ENCODE data around the gene RPAP2. TPM values are rescaled to one million over a fixed set of nuclear protein-coding genes. Genes with fewer than 3 reads are reported as not detected.
"Not testable (repeated sequence)": the region's sequence is repeated elsewhere in the genome, so short reads cannot be mapped to it uniquely, and the experiment has no call there.

RPAP2 gene
- total RNA-seq, 8 experiments from 2014 or later: 14.5 to 32.4 (median 21.3) TPM

GRCh38 chr1:92329347-92330129, 30.7 kb downstream of the RPAP2 start:
- peak in 3 of 8 experiments; percentile 65 to 96 (median 91) for ATAC-seq (replicated peaks in 6 of 8)
- WGBS, 10 experiments: 85 to 100% (median 94%) methylated on average over 1 to 6 of the region's 6 CpGs
- in situ Hi-C loops (cut with MboI; ENCODE audit: low pct_unique_long_range_greater_than_20kb in 2 of 9, low sequenced_read_pairs in 9 of 9, unreplicated experiment in 9 of 9): no loop called here
- Histone ChIP-seq H3K4me1 (replicated peaks in 1 of 2) (no peaks in the 10 kb centered on the region), H3K4me3 (no peak overlapping the region), H3K27ac (no peak overlapping the region)

GRCh38 chr1:92333668-92334067, 34.8 kb downstream of the RPAP2 start:
- in situ Hi-C loops (cut with MboI; ENCODE audit: low pct_unique_long_range_greater_than_20kb in 2 of 9, low sequenced_read_pairs in 9 of 9, unreplicated experiment in 9 of 9): no loop called here
- WGBS, 10 experiments: 43 to 100% (median 73%) methylated on average over 2 to 3 of the region's 3 CpGs
- Histone ChIP-seq H3K4me1 (replicated peaks in 1 of 2) (no peaks in the 10 kb centered on the region), H3K27ac (no peak overlapping the region), H3K4me3 (no peak overlapping the region)
- ATAC-seq (replicated peaks in 6 of 8): no peak

GRCh38 chr1:92340154-92340553, 41.3 kb downstream of the RPAP2 start:
- no peak overlapping the region for H3K4me3 ChIP-seq
- no peak overlapping the region for H3K27ac ChIP-seq
- in situ Hi-C loops (cut with MboI; ENCODE audit: low pct_unique_long_range_greater_than_20kb in 2 of 9, low sequenced_read_pairs in 9 of 9, unreplicated experiment in 9 of 9): no loop called here
- ATAC-seq (replicated peaks in 6 of 8): no peak
- 33 to 100% (median 94%) methylated on average over 1 of the region's 1 CpG; no CpG with 5 or more reads in 2 of the 10 experiments for WGBS, 10 experiments
- no peaks in the 10 kb centered on the region for H3K4me1 ChIP-seq (replicated peaks in 1 of 2)

- no peak for ATAC-seq (replicated peaks in 6 of 8)
- in situ Hi-C loops (cut with MboI; ENCODE audit: low pct_unique_long_range_greater_than_20kb in 2 of 9, low sequenced_read_pairs in 9 of 9, unreplicated experiment in 9 of 9): no loop called here
- no peaks in the 10 kb centered on the region for H3K4me1 ChIP-seq (replicated peaks in 1 of 2)
- no peak overlapping the region for H3K27ac ChIP-seq
- no peak overlapping the region for H3K4me3 ChIP-seq
- whole genome bisulfite sequencing, 10 experiments: 100% methylated on average over 1 of the region's 1 CpG; no CpG with 5 or more reads in 3 of the 10 experiments
Observed at GRCh38 chr1:92342401-92342800, 43.5 kb downstream of the RPAP2 start.

- Histone ChIP-seq H3K4me1 (replicated peaks in 1 of 2) (no peaks in the 10 kb centered on the region), H3K4me3 (no peak overlapping the region), H3K27ac (no peak overlapping the region)
- ATAC-seq (replicated peaks in 6 of 8): no peak
- WGBS, 10 experiments: 86 to 100% (median 96%) methylated on average over 2 to 3 of the region's 3 CpGs; no CpG with 5 or more reads in 2 of the 10 experiments
- in situ Hi-C loops (cut with MboI; ENCODE audit: low pct_unique_long_range_greater_than_20kb in 2 of 9, low sequenced_read_pairs in 9 of 9, unreplicated experiment in 9 of 9): no loop called here
Observed at GRCh38 chr1:92343061-92343460, 44.2 kb downstream of the RPAP2 start.

GRCh38 chr1:92346866-92347640, 48.2 kb downstream of the RPAP2 start:
- in situ Hi-C loops (cut with MboI; ENCODE audit: low pct_unique_long_range_greater_than_20kb in 2 of 9, low sequenced_read_pairs in 9 of 9, unreplicated experiment in 9 of 9): no loop called here
- WGBS, 10 experiments: 27 to 100% (median 97%) methylated on average over 1 of the region's 1 CpG; no CpG with 5 or more reads in 2 of the 10 experiments
- ATAC-seq (replicated peaks in 6 of 8): no peak
- Histone ChIP-seq H3K27ac (no peak overlapping the region), H3K4me3 (no peak overlapping the region), H3K4me1 (replicated peaks in 1 of 2) (no peaks in the 10 kb centered on the region)

GRCh38 chr1:92352856-92353255, 54.0 kb downstream of the RPAP2 start:
- in situ Hi-C loops (cut with MboI; ENCODE audit: low pct_unique_long_range_greater_than_20kb in 2 of 9, low sequenced_read_pairs in 9 of 9, unreplicated experiment in 9 of 9): no loop called here
- Histone ChIP-seq H3K4me1 (replicated peaks in 1 of 2) (no peaks in the 10 kb centered on the region), H3K4me3 (no peak overlapping the region), H3K27ac (no peak overlapping the region)
- WGBS, 10 experiments: 85 to 100% (median 100%) methylated on average over 1 of the region's 1 CpG; no CpG with 5 or more reads in 1 of the 10 experiments
- ATAC-seq (replicated peaks in 6 of 8): no peak

GRCh38 chr1:92354259-92354658, 55.4 kb downstream of the RPAP2 start:
- in situ Hi-C loops (cut with MboI; ENCODE audit: low pct_unique_long_range_greater_than_20kb in 2 of 9, low sequenced_read_pairs in 9 of 9, unreplicated experiment in 9 of 9): no loop called here

GRCh38 chr1:92356956-92357355, 58.1 kb downstream of the RPAP2 start:
- Histone ChIP-seq H3K4me3 (no peak overlapping the region), H3K4me1 (replicated peaks in 1 of 2) (no peaks in the 10 kb centered on the region)

More at GRCh38 chr1:92354259-92354658, 55.4 kb downstream of the RPAP2 start:
- H3K4me3 ChIP-seq: no peak overlapping the region
- no peak for ATAC-seq (replicated peaks in 6 of 8)
- no peaks in the 10 kb centered on the region for H3K4me1 ChIP-seq (replicated peaks in 1 of 2)
- H3K27ac ChIP-seq: no peak overlapping the region

GRCh38 chr1:92359382-92359781, 60.5 kb downstream of the RPAP2 start:
- H3K27ac ChIP-seq; H3K4me3 ChIP-seq; in situ Hi-C loops (cut with MboI; ENCODE audit: low pct_unique_long_range_greater_than_20kb in 2 of 9, low sequenced_read_pairs in 9 of 9, unreplicated experiment in 9 of 9); H3K4me1 ChIP-seq (replicated peaks in 1 of 2); ATAC-seq (replicated peaks in 6 of 8): not testable (repeated sequence)
- WGBS, 10 experiments: 87 to 99% (median 96%) methylated on average over 4 to 10 of the region's 10 CpGs; no CpG with 5 or more reads in 4 of the 10 experiments

More at GRCh38 chr1:92356956-92357355, 58.1 kb downstream of the RPAP2 start:
- in situ Hi-C loops (cut with MboI; ENCODE audit: low pct_unique_long_range_greater_than_20kb in 2 of 9, low sequenced_read_pairs in 9 of 9, unreplicated experiment in 9 of 9): no loop called here
- H3K27ac ChIP-seq: no peak overlapping the region
- peak in 1 of 8 experiments; percentile 28 for ATAC-seq (replicated peaks in 6 of 8)

GRCh38 chr1:92359986-92360385, 61.1 kb downstream of the RPAP2 start:
- Histone ChIP-seq H3K27ac (no peak overlapping the region), H3K4me1 (replicated peaks in 1 of 2) (no peaks in the 10 kb centered on the region), H3K4me3 (no peak overlapping the region)
- WGBS, 10 experiments: 40 to 100% (median 94%) methylated on average over 1 to 2 of the region's 2 CpGs; no CpG with 5 or more reads in 1 of the 10 experiments
- in situ Hi-C loops (cut with MboI; ENCODE audit: low pct_unique_long_range_greater_than_20kb in 2 of 9, low sequenced_read_pairs in 9 of 9, unreplicated experiment in 9 of 9): no loop called here
- ATAC-seq (replicated peaks in 6 of 8): no peak

- no peak for ATAC-seq (replicated peaks in 6 of 8)
- Histone ChIP-seq H3K4me3 (no peak overlapping the region), H3K27ac (no peak overlapping the region), H3K4me1 (replicated peaks in 1 of 2) (no peaks in the 10 kb centered on the region)
- 59 to 100% (median 86%) methylated on average over 3 of the region's 3 CpGs; no CpG with 5 or more reads in 2 of the 10 experiments for WGBS, 10 experiments
- in situ Hi-C loops (cut with MboI; ENCODE audit: low pct_unique_long_range_greater_than_20kb in 2 of 9, low sequenced_read_pairs in 9 of 9, unreplicated experiment in 9 of 9): no loop called here
Observed at GRCh38 chr1:92362970-92363369, 64.1 kb downstream of the RPAP2 start.

GRCh38 chr1:92363401-92363800, 64.5 kb downstream of the RPAP2 start:
- no peak overlapping the region for H3K4me3 ChIP-seq
- ATAC-seq (replicated peaks in 6 of 8): no peak
- H3K27ac ChIP-seq: no peak overlapping the region
- in situ Hi-C loops (cut with MboI; ENCODE audit: low pct_unique_long_range_greater_than_20kb in 2 of 9, low sequenced_read_pairs in 9 of 9, unreplicated experiment in 9 of 9): no loop called here
- H3K4me1 ChIP-seq (replicated peaks in 1 of 2): no peaks in the 10 kb centered on the region
- 57 to 100% (median 88%) methylated on average over 1 to 3 of the region's 3 CpGs; no CpG with 5 or more reads in 2 of the 10 experiments for WGBS, 10 experiments

All from motor neuron (in vitro differentiated cells).